Neural cell (in vitro differentiated cells): ENCODE data around the gene TRPM6. TPM values are rescaled to one million over a fixed set of nuclear protein-coding genes. Genes with fewer than 3 reads are reported as not detected.

ENCODE experiments used
- H2AFZ ChIP-seq: fragments of 200-600, 300-800 bp; sonication (generic), shearing (Covaris generic); 2 replicates; pipeline ENCODE4 v1.6.0; 2014; ENCODE audit warnings: low read depth, mild to moderate bottlenecking, antibody characterized with exemption, low read length, moderate library complexity
- H3F3A ChIP-seq: fragments of 200-600 bp; shearing (Covaris generic); 2 replicates; pipeline ENCODE4 v1.6.1; 2016; ENCODE audit warnings: mild to moderate bottlenecking, moderate library complexity, mixed read lengths, antibody characterized with exemption, low read length; ENCODE audit not compliant: insufficient read depth, poor library complexity, severe bottlenecking
- H3K27ac ChIP-seq: fragments of 200-600, 300-800 bp; sonication (generic), shearing (Covaris generic); 2 replicates; pipeline ENCODE4 v1.5.1; 2014; ENCODE audit warnings: mild to moderate bottlenecking, low read length, moderate library complexity
- H3K27me3 ChIP-seq: fragments of 300-800, 200-600 bp; sonication (generic), shearing (Covaris generic); 2 replicates; pipeline ENCODE4 v1.6.0; 2014; ENCODE audit warnings: mild to moderate bottlenecking, low read depth, low read length, moderate library complexity; ENCODE audit not compliant: insufficient read depth
- H3K36me3 ChIP-seq: fragments of 300-800, 200-600 bp; sonication (generic), shearing (Covaris generic); 2 replicates; pipeline ENCODE4 v1.5.1; 2014; ENCODE audit warnings: mild to moderate bottlenecking, antibody characterized with exemption, low read length, moderate library complexity; ENCODE audit not compliant: insufficient read depth
- H3K4me2 ChIP-seq: fragments of 300-800, 200-600 bp; sonication (generic), shearing (Covaris generic); 2 replicates; pipeline ENCODE4 v1.6.0; 2014; ENCODE audit warnings: mild to moderate bottlenecking, low read length
- H3K4me3 ChIP-seq: fragments of 300-800, 200-600 bp; sonication (generic), shearing (Covaris generic); 2 replicates; pipeline ENCODE4 v1.5.1; 2014; ENCODE audit warnings: mild to moderate bottlenecking, low read length, moderate library complexity
- H3K79me2 ChIP-seq: fragments of 200-600 bp; shearing (Covaris generic); replicated peaks from 2 replicates; pipeline ENCODE4 v1.6.0; 2014; ENCODE audit warnings: mild to moderate bottlenecking, low read length, moderate library complexity; ENCODE audit not compliant: insufficient read depth
- H3K9ac ChIP-seq: fragments of 300-800, 200-600 bp; sonication (generic), shearing (Covaris generic); 2 replicates; pipeline ENCODE4 v1.6.1; 2016; ENCODE audit warnings: mild to moderate bottlenecking, low read length, mixed read lengths
- H3K9me2 ChIP-seq: fragments of 200-600 bp; shearing (Covaris generic); 2 replicates; pipeline ENCODE4 v1.6.1; 2016; ENCODE audit warnings: mild to moderate bottlenecking, low read length, mixed read lengths; ENCODE audit not compliant: insufficient read depth
- H3K9me3 ChIP-seq: fragments of 200-600, 300-800 bp; sonication (generic), shearing (Covaris generic); 2 replicates; pipeline ENCODE4 v1.6.1; 2016; ENCODE audit warnings: mild to moderate bottlenecking, mixed run types, low read length, moderate library complexity, mixed read lengths
- H4K20me1 ChIP-seq: fragments of 200-600 bp; shearing (Covaris generic); 2 replicates; pipeline ENCODE4 v1.6.1; 2016; ENCODE audit warnings: mild to moderate bottlenecking, mixed run types; ENCODE audit not compliant: insufficient read depth
- EP300 ChIP-seq: fragments of 450-650 bp; conservative IDR thresholded peaks from 2 replicates; pipeline ENCODE4 v1.6.1; 2014; ENCODE audit warnings: antibody characterized with exemption, mild to moderate bottlenecking, moderate library complexity; ENCODE audit not compliant: poor library complexity, severe bottlenecking
- EZH2 ChIP-seq: fragments of 200-600, 300-800 bp; shearing (Covaris generic), sonication (generic); IDR thresholded peaks from 2 replicates; pipeline ENCODE4 v1.6.1; 2014; ENCODE audit warnings: antibody characterized with exemption, low read length, borderline replicate concordance, mild to moderate bottlenecking; ENCODE audit not compliant: insufficient read depth, poor library complexity, severe bottlenecking
- MXI1 ChIP-seq: fragments of 450-650 bp; conservative IDR thresholded peaks from 2 replicates; pipeline ENCODE4 v1.6.1; 2014; ENCODE audit warnings: antibody characterized with exemption, mild to moderate bottlenecking; ENCODE audit not compliant: poor library complexity, severe bottlenecking
- POLR2AphosphoS5 ChIP-seq: IDR thresholded peaks from 2 replicates; pipeline ENCODE4 v1.6.1; 2012
- RAD21 ChIP-seq: fragments of 450-650 bp; conservative IDR thresholded peaks from 2 replicates; pipeline ENCODE4 v1.6.1; 2014; ENCODE audit warnings: antibody characterized with exemption, mild to moderate bottlenecking, moderate library complexity
- SMC3 ChIP-seq: fragments of 450-650 bp; conservative IDR thresholded peaks from 2 replicates; pipeline ENCODE4 v1.6.1; 2014; ENCODE audit warnings: antibody characterized with exemption, mild to moderate bottlenecking, moderate library complexity; ENCODE audit not compliant: poor library complexity
- TAF1 ChIP-seq: IDR thresholded peaks from 2 replicates; pipeline ENCODE4 v1.6.1; 2012; ENCODE audit warnings: low read depth
- polyA plus RNA-seq: library from polyadenylated mRNA; depleted of rRNA; stranded (reverse); fragments of >200 nt; gene quantifications from 2 replicates; pipeline ENCODE4 v1.2.3, GENCODE V29; 2014
- TF ChIP-seq, protein P1 (sequence below): fragments of 450-650 bp; IDR thresholded peaks from 2 replicates; pipeline ENCODE4 v1.5.1; 2014; ENCODE audit warnings: antibody characterized with exemption, mild to moderate bottlenecking, moderate library complexity; ENCODE audit not compliant: poor library complexity, severe bottlenecking
- TF ChIP-seq, protein P2 (sequence below): IDR thresholded peaks from 2 replicates; pipeline ENCODE4 v1.6.1; 2012; ENCODE audit warnings: borderline replicate concordance

The TRPM6 gene
- polyA plus RNA-seq, 1 donor from 2014 or later = not detected

DNA sequence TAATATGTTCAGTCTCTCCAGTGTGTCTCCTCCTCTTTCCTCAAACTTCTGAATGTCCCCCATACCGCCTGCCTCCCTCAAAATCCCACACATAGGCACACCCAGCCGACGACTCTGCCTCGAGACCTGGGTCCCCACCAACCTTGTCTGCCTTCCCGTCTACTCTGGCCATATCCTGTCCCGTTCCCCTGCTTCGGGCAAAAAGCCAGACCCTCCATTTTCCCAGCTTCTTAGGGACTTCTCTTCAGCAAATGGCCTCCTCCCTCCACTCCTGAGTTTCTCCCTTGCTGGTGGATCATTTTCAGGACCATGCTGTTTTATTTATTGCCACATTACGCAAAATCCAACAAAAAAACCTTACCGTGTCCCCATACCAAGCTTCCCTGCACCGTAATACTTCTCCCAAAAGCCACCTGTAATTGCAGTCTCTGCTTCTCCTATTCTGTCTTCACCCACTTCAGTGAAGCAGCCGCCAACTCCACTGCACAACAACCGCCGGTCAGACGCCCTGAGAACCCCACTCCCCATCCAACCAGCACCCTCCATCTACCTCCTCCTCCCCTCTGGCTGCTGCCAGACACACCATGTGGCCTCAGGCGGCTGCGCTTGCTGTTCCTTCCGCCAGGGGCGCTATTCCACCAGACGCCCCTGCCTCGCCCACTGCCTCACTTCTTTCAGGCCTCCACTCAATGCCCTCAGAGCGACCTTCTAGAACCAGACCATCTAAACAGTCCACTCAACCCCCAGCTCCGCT, 117.0 kb downstream of the TRPM6 start:
- Histone ChIP-seq H3K9me2 (no peaks in the 10 kb centered on the region), H3K27ac (no peak overlapping the region), H2AFZ (no peak overlapping the region), H3K27me3 (no peaks in the 10 kb centered on the region), H3F3A (no peaks in the 10 kb centered on the region), H3K4me2 (no peak overlapping the region), H4K20me1 (no peaks in the 10 kb centered on the region), H3K79me2 (no peaks in the 10 kb centered on the region), H3K9me3 (no peaks in the 10 kb centered on the region), H3K9ac (no peak overlapping the region), H3K36me3 (no peaks in the 10 kb centered on the region), H3K4me3 (no peak overlapping the region)
- TF ChIP-seq RAD21 (no peak), POLR2AphosphoS5 (no peak), EP300 (no peak), SMC3 (no peak)
- TF ChIP-seq, protein P1, sequence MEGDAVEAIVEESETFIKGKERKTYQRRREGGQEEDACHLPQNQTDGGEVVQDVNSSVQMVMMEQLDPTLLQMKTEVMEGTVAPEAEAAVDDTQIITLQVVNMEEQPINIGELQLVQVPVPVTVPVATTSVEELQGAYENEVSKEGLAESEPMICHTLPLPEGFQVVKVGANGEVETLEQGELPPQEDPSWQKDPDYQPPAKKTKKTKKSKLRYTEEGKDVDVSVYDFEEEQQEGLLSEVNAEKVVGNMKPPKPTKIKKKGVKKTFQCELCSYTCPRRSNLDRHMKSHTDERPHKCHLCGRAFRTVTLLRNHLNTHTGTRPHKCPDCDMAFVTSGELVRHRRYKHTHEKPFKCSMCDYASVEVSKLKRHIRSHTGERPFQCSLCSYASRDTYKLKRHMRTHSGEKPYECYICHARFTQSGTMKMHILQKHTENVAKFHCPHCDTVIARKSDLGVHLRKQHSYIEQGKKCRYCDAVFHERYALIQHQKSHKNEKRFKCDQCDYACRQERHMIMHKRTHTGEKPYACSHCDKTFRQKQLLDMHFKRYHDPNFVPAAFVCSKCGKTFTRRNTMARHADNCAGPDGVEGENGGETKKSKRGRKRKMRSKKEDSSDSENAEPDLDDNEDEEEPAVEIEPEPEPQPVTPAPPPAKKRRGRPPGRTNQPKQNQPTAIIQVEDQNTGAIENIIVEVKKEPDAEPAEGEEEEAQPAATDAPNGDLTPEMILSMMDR = no peak

DNA sequence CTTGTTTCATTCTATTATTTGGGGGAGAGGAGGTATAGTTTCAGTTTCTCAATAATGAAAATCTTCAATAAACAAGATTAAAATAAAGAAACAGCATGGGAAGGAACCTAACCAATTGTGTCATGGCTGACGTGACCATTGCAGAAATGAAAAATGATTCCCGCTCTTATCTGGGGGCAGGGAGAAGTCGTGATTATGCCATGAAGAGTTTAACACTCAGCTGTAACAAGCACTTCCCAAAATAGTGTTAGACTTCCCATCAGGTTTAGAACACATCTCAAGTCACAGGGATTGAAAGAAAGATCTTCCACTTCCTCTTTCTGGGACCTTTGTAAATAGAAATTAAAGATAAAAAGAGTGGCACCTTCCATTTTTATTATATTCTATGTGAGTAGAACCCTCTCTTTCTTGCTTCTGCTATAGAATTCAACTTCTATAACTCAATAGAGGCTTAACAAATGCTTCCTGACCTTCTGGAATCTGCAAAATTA, 122.2 kb downstream of the TRPM6 start:
- H3K27me3 ChIP-seq = no peaks in the 10 kb centered on the region
- no peak overlapping the region for H2AFZ ChIP-seq
- no peak overlapping the region for H3K27ac ChIP-seq
- H3F3A ChIP-seq = no peaks in the 10 kb centered on the region
- H3K79me2 ChIP-seq = no peaks in the 10 kb centered on the region
- TF ChIP-seq TAF1 = no peak
- TF ChIP-seq, protein P1 = no peak
- TF ChIP-seq RAD21 = no peak
- TF ChIP-seq MXI1 = no peak
- no peak for TF ChIP-seq EZH2
- no peak for TF ChIP-seq EP300
- TF ChIP-seq SMC3 = no peak
- no peak for TF ChIP-seq POLR2AphosphoS5
- TF ChIP-seq, protein P2, sequence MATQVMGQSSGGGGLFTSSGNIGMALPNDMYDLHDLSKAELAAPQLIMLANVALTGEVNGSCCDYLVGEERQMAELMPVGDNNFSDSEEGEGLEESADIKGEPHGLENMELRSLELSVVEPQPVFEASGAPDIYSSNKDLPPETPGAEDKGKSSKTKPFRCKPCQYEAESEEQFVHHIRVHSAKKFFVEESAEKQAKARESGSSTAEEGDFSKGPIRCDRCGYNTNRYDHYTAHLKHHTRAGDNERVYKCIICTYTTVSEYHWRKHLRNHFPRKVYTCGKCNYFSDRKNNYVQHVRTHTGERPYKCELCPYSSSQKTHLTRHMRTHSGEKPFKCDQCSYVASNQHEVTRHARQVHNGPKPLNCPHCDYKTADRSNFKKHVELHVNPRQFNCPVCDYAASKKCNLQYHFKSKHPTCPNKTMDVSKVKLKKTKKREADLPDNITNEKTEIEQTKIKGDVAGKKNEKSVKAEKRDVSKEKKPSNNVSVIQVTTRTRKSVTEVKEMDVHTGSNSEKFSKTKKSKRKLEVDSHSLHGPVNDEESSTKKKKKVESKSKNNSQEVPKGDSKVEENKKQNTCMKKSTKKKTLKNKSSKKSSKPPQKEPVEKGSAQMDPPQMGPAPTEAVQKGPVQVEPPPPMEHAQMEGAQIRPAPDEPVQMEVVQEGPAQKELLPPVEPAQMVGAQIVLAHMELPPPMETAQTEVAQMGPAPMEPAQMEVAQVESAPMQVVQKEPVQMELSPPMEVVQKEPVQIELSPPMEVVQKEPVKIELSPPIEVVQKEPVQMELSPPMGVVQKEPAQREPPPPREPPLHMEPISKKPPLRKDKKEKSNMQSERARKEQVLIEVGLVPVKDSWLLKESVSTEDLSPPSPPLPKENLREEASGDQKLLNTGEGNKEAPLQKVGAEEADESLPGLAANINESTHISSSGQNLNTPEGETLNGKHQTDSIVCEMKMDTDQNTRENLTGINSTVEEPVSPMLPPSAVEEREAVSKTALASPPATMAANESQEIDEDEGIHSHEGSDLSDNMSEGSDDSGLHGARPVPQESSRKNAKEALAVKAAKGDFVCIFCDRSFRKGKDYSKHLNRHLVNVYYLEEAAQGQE = no peak
- H3K9me2 ChIP-seq = no peaks in the 10 kb centered on the region
- H3K4me2 ChIP-seq = no peak overlapping the region
- no peaks in the 10 kb centered on the region for H4K20me1 ChIP-seq
- no peak overlapping the region for H3K9ac ChIP-seq
- H3K36me3 ChIP-seq = no peaks in the 10 kb centered on the region
- no peak overlapping the region for H3K4me3 ChIP-seq
- H3K9me3 ChIP-seq = no peaks in the 10 kb centered on the region
